Stomach (tissue), 9 donors: ENCODE measurements around the gene NCK2. TPM values are rescaled to one million over a fixed set of nuclear protein-coding genes. Genes with fewer than 3 reads are reported as not detected.

ENCODE experiments used
- DNase-seq, 2 donors: peaks; one replicate each; pipeline versions ENCODE4 v3.0.0 to v3.0.0-alpha.2; 2013 to 2019
- H3K27ac ChIP-seq, 5 donors: fragments of 200-600 bp in 4 of 5; sonication (generic) in 4 of 5; one replicate each; pipeline ENCODE4 v1.5.1; 2013 to 2019; ENCODE audit warnings: mild to moderate bottlenecking in 1 of 5, moderate library complexity in 1 of 5
- H3K27me3 ChIP-seq, 3 donors: fragments of 200-600 bp; sonication (generic); one replicate each; pipeline ENCODE4 v1.5.1; 2017 to 2019; ENCODE audit warnings: mixed run types in 1 of 3
- H3K36me3 ChIP-seq, 4 donors: fragments of 200-600 bp; sonication (generic); 1 replicate in 3 of 4; 2 replicates in 1 of 4; pipeline ENCODE4 v1.5.1; 2016 to 2019
- H3K4me1 ChIP-seq, 4 donors: fragments of 200-600 bp; sonication (generic); one replicate each; pipeline ENCODE4 v1.5.1; 2016 to 2019
- H3K4me3 ChIP-seq, 4 donors: fragments of 200-600 bp; sonication (generic) in 3 of 4; one replicate each; pipeline ENCODE4 v1.5.1; 2016 to 2019; ENCODE audit warnings: mild to moderate bottlenecking in 1 of 4
- H3K9me3 ChIP-seq, 4 donors: fragments of 200-600 bp; sonication (generic); one replicate each; pipeline ENCODE4 v1.5.1; 2016 to 2019
- CTCF ChIP-seq, 7 experiments: fragments of 450-650 bp in 4 of 7; fragments of 200-600 bp in 3 of 7; sonication (generic) in 3 of 7; IDR thresholded peaks; one replicate each; pipeline ENCODE4 v1.5.1; 2016 to 2019; ENCODE audit warnings: antibody characterized with exemption in 7 of 7, control low read depth in 2 of 7, mild to moderate bottlenecking in 1 of 7
- EP300 ChIP-seq: sonication (generic); formaldehyde crosslinking; IDR thresholded peaks from one replicate; pipeline ENCODE4 v1.6.1; 2017; ENCODE audit warnings: antibody characterized with exemption
- POLR2A ChIP-seq, 4 donors: fragments of 450-650 bp; IDR thresholded peaks; one replicate each; pipeline ENCODE4 v1.6.1; 2016; ENCODE audit warnings: antibody characterized with exemption in 4 of 4, control low read depth in 2 of 4, mild to moderate bottlenecking in 1 of 4, moderate library complexity in 1 of 4
- POLR2AphosphoS5 ChIP-seq, 3 donors: sonication (generic); formaldehyde crosslinking; IDR thresholded peaks; one replicate each; pipeline ENCODE4 v1.6.1; 2016; ENCODE audit warnings: antibody characterized with exemption in 3 of 3
- whole genome bisulfite sequencing, 5 donors: extraction: QIAGEN DNeasy Blood & Tissue Kit in 3 of 5; methylation state at CpG; one replicate each; pipeline versions ENCODE4 v1.1.5 to v1.1.7; 2013 to 2018; 5-methylcytosine and 5-hydroxymethylcytosine counted together
- intact Hi-C: fragments of 100-400 bp; cut with DNase I; formaldehyde crosslinking; loops from one replicate; pipeline ENCODE4 v1.15.1; 2023; ENCODE audit warnings: low total_unique reads
- polyA plus RNA-seq, 3 donors: library from polyadenylated mRNA; stranded (reverse); fragments of 200-250 nt; gene quantifications; one replicate each; pipeline ENCODE4 v1.2.3, GENCODE V29; 2013
- total RNA-seq, 5 donors: library from RNA; depleted of rRNA; stranded (reverse); fragments of >200 nt; gene quantifications; one replicate each; pipeline versions ENCODE4 v1.1.0 to v1.2.3, GENCODE V29; 2014 to 2016
- donor health status: healthy with polysubstance abuse.
- donor health status: Bipolar disorder and iron deficiency.
- donor health status: healthy.

Gene NCK2
- total and polyA plus RNA-seq, 8 donors, result 23.1 to 88.9 (median 42.6) TPM

- H3K4me3 ChIP-seq, result no peak overlapping the region
- TF ChIP-seq EP300 (no peak), POLR2AphosphoS5 (IDR thresholded peaks at IDR 0.05) (no peak), CTCF (IDR thresholded peaks at IDR 0.05) (no peak), POLR2A (IDR thresholded peaks at IDR 0.05) (no peak)
- no peaks in the 10 kb centered on the region for H3K27me3 ChIP-seq
- whole genome bisulfite sequencing, 5 donors, result 79 to 100% (median 91%) methylated on average over 1 of the region's 1 CpG
- no peak overlapping the region for H3K27ac ChIP-seq
- intact Hi-C loops, result no loop called here
- no peak for DNase-seq
- no peaks in the 10 kb centered on the region for H3K36me3 ChIP-seq
- peaks cover 9 to 29% (median 11%) of the 10 kb centered on the region in 4 donors for H3K4me1 ChIP-seq
- peaks cover 3 to 39% (median 17%) of the 10 kb centered on the region in 4 donors for H3K9me3 ChIP-seq
Measured at GRCh38 chr2:105834931-105835330, 90.2 kb downstream of the NCK2 start.

GRCh38 chr2:105836341-105836740, 91.6 kb downstream of the NCK2 start:
- peaks cover 3 to 38% (median 17%) of the 10 kb centered on the region in 4 donors for H3K9me3 ChIP-seq
- no peaks in the 10 kb centered on the region for H3K36me3 ChIP-seq
- no peak overlapping the region for H3K27ac ChIP-seq
- peaks cover 9 to 34% (median 17%) of the 10 kb centered on the region in 4 donors for H3K4me1 ChIP-seq
- no peak for DNase-seq
- no peak for TF ChIP-seq CTCF (IDR thresholded peaks at IDR 0.05)
- TF ChIP-seq EP300, result no peak
- TF ChIP-seq POLR2A (IDR thresholded peaks at IDR 0.05), result no peak
- no peak for TF ChIP-seq POLR2AphosphoS5 (IDR thresholded peaks at IDR 0.05)
- H3K4me3 ChIP-seq, result no peak overlapping the region
- WGBS, 5 donors, result 98 to 99% (median 99%) methylated on average over 4 of the region's 4 CpGs
- H3K27me3 ChIP-seq, result no peaks in the 10 kb centered on the region
- intact Hi-C loops, result no loop called here

- no peak for DNase-seq
- peaks cover 9 to 34% (median 17%) of the 10 kb centered on the region in 4 donors for H3K4me1 ChIP-seq
- H3K27ac ChIP-seq, result no peak overlapping the region
- intact Hi-C loops, result no loop called here
- no peak overlapping the region for H3K4me3 ChIP-seq
- no peaks in the 10 kb centered on the region for H3K27me3 ChIP-seq
- no peaks in the 10 kb centered on the region for H3K36me3 ChIP-seq
- H3K9me3 ChIP-seq, result peaks cover 3 to 31% (median 13%) of the 10 kb centered on the region in 4 donors
- 84 to 90% (median 90%) methylated on average over 5 of the region's 5 CpGs for WGBS, 5 donors
- no peak for TF ChIP-seq CTCF (IDR thresholded peaks at IDR 0.05)
- no peak for TF ChIP-seq EP300
- TF ChIP-seq POLR2AphosphoS5 (IDR thresholded peaks at IDR 0.05), result no peak
- no peak for TF ChIP-seq POLR2A (IDR thresholded peaks at IDR 0.05)
Measured at GRCh38 chr2:105836840-105837692, 92.4 kb downstream of the NCK2 start.

GRCh38 chr2:105839793-105840192, 95.1 kb downstream of the NCK2 start:
- Histone ChIP-seq H3K9me3 (peaks cover 0 to 19% (median 7%) of the 10 kb centered on the region in 4 donors), H3K27me3 (no peaks in the 10 kb centered on the region), H3K4me3 (no peak overlapping the region), H3K27ac (no peak overlapping the region), H3K4me1 (peaks cover 11 to 42% (median 25%) of the 10 kb centered on the region in 4 donors), H3K36me3 (no peaks in the 10 kb centered on the region)
- TF ChIP-seq POLR2A (IDR thresholded peaks at IDR 0.05) (no peak), EP300 (no peak), POLR2AphosphoS5 (IDR thresholded peaks at IDR 0.05) (no peak), CTCF (IDR thresholded peaks at IDR 0.05) (no peak)
- no peak for DNase-seq
- intact Hi-C loops, result no loop called here
- 56 to 86% (median 71%) methylated on average over 4 of the region's 4 CpGs for WGBS, 5 donors
